HG02763 (cell line): Measurements from ENCODE around the gene LSP1.

Experiments used
- ATAC-seq: cut with Tn5 transposase; IDR thresholded peaks from one replicate; pipeline ENCODE4 v1.9.1; 2021; ENCODE audit warnings: mild to moderate bottlenecking, moderate library complexity; ENCODE audit not compliant: unreplicated experiment

Gene LSP1

GRCh38 chr11:1824221-1825038, 28.5 kb upstream of the LSP1 start:
- ATAC-seq: no peak

GRCh38 chr11:1825039-1825740, 27.7 kb upstream of the LSP1 start:
- ATAC-seq: no peak

- ATAC-seq: no peak
Measured at GRCh38 chr11:1825785-1826451, 27.0 kb upstream of the LSP1 start.

- no peak for ATAC-seq
Measured at GRCh38 chr11:1826552-1827094, 26.3 kb upstream of the LSP1 start.

- no peak for ATAC-seq
Measured at GRCh38 chr11:1827095-1827813, 25.6 kb upstream of the LSP1 start.

GRCh38 chr11:1827931-1828330, 25.0 kb upstream of the LSP1 start:
- no peak for ATAC-seq

- no peak for ATAC-seq
Measured at GRCh38 chr11:1828542-1828941, 24.3 kb upstream of the LSP1 start.

- no peak for ATAC-seq
Measured at GRCh38 chr11:1829039-1829820, 23.7 kb upstream of the LSP1 start.

- ATAC-seq: no peak
Measured at GRCh38 chr11:1830004-1830321, 22.9 kb upstream of the LSP1 start.

- no peak for ATAC-seq
Measured at GRCh38 chr11:1830322-1831223, 22.3 kb upstream of the LSP1 start.

- no peak for ATAC-seq
Measured at GRCh38 chr11:1831338-1832210, 21.3 kb upstream of the LSP1 start.

GRCh38 chr11:1832211-1832919, 20.5 kb upstream of the LSP1 start:
- ATAC-seq: no peak

- ATAC-seq: no peak
Measured at GRCh38 chr11:1832920-1833295, 20.0 kb upstream of the LSP1 start.

GRCh38 chr11:1834062-1834610, 18.7 kb upstream of the LSP1 start:
- ATAC-seq: no peak

GRCh38 chr11:1834779-1835670, 17.9 kb upstream of the LSP1 start, which contains the start of gene SYT8:
SYT8 (plus strand) TSS chr11:1834990; CDS start chr11:1835106, 116 bp downstream.
- no peak for ATAC-seq

- ATAC-seq: no peak
Measured at GRCh38 chr11:1835671-1836010, 17.2 kb upstream of the LSP1 start.
